Transverse colon (tissue), 3 donors: ENCODE results near the gene SLC36A2.

Experiments used
- CTCF ChIP-seq, 5 experiments: fragments of 200-600 bp in 3 of 5; fragments of 450-650 bp in 2 of 5; sonication (generic) in 3 of 5; IDR thresholded peaks; 1 replicate in 2 of 5; 2 replicates in 3 of 5; pipeline ENCODE4 v1.5.1; 2016 to 2017; ENCODE audit warnings: antibody characterized with exemption in 5 of 5, inconsistent platforms in 3 of 5, mild to moderate bottlenecking in 2 of 5, moderate library complexity in 1 of 5
- EP300 ChIP-seq: sonication (generic); formaldehyde crosslinking; IDR thresholded peaks from one replicate; pipeline ENCODE4 v1.6.1; 2017; ENCODE audit warnings: antibody characterized with exemption, low read depth
- POLR2A ChIP-seq: fragments of 450-650 bp; IDR thresholded peaks from one replicate; pipeline ENCODE4 v1.6.1; 2016; ENCODE audit warnings: antibody characterized with exemption, mild to moderate bottlenecking, moderate library complexity

- TF ChIP-seq EP300: no peak
- TF ChIP-seq CTCF (IDR thresholded peaks at IDR 0.05): no peak
- TF ChIP-seq POLR2A: no peak
Observed at GRCh38 chr5:151384106-151384505, 36.7 kb upstream of the SLC36A2 start.
